HG03196 (cell line): ENCODE data around the gene LYZL2.
A peak's percentile ranks its signal among the peaks of the same experiment; 100 is the strongest.
"Not testable (repeated sequence)": the region's sequence is repeated elsewhere in the genome, so short reads cannot be mapped to it uniquely, and the experiment has no call there.

Source experiments
- ATAC-seq: cut with Tn5 transposase; IDR thresholded peaks from one replicate; pipeline ENCODE4 v1.9.1; 2021; ENCODE audit not compliant: unreplicated experiment

The LYZL2 gene

DNA sequence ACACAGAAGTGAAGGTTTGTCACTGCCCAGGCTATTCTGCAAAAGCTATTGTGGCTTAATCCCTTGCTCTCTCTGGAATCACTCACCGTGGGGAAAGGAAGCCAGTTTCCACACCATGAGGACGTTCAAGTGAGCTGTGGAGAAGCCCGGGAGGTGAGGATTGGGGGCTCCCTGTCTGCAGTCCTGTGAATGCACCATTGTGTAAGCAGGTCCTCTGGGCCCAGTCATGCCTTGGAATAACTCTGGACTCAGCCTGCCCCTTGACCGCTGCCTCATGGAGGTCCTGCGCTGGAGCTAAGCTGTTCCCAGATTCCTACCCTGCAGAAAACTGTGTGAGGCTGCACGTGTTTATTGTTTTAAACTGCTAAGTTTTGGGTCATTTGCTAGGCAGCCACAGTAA is 33.5 kb downstream of the LYZL2 start:
- ATAC-seq = no peak

DNA sequence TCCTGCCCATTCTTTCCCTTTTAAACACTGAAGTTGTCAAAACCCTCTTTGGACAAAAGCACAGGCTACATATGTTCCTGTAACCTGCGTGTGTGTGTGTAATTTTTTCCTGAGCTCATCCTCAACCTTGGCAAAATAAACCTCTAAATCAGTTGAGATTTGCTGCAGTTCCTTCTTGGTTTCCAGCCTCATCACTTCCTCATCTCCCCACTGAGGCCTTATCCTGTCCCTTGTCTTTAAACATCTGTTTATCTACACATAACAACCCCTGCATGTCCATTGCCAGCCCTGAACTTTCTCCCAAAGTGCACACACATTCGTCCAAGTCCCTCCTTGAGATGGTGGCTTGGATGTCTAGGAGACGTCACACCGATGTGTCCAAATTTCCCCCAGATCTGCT is 35.5 kb downstream of the LYZL2 start:
- no peak for ATAC-seq

DNA sequence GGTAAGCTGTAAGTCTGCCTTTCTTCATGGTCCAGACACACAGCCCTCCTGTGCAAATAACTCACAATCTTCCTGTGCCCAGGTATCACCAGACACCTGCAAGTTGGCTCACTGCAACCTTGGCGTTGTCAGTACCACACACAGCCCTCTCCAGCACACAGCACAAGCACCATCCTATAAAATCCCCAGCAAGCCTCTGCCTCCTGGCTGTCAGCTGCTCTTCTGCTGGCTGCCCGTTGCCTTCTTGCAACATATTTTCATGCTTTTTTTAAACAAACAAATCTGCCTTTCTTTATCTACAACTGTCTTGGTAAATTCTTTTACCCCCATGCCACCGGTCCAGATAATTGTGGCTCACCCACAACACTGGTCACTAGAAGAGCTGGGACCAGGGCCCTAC is 36.8 kb downstream of the LYZL2 start:
- ATAC-seq = not testable (repeated sequence)

DNA sequence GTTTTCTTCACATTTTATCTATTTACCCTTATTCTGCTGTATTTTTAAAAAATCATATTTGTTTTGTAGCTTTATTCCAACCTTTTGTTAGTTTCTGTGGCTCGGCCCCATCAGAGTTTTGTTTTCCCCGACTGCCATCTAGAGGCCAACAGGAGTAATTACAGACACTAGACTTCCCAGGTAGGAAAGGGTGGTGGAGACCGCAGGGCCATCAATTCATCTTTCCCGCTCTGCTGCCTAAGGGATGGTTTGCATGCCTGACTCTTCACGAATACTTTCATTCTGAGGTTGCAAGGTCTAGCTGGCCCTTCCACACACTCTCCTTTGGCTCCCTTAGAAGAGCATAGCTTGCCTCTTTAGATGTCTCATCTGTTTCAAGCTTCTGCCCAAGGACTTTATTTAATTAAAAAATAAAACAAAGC is 38.3 kb downstream of the LYZL2 start:
- no peak for ATAC-seq

DNA sequence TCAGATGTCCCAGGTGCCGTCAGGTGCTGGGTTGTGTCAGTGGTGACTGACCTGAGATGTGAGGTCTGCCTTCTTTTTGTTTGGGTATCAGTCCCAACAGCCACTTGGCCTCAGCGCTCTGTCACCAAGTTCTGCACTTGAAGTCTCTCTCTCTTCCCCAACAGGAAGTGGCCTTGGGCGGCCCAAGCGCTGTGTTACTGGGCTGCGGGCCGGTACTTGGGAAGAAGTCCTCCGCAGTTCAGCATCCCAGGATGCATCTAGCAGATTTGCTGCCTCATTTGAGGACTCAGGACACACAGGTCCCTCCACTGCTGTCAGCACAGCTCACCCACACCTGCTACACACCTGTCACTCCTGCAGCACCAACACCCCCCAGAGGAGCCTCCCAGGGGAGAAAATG is 40.1 kb downstream of the LYZL2 start:
- ATAC-seq = no peak

DNA sequence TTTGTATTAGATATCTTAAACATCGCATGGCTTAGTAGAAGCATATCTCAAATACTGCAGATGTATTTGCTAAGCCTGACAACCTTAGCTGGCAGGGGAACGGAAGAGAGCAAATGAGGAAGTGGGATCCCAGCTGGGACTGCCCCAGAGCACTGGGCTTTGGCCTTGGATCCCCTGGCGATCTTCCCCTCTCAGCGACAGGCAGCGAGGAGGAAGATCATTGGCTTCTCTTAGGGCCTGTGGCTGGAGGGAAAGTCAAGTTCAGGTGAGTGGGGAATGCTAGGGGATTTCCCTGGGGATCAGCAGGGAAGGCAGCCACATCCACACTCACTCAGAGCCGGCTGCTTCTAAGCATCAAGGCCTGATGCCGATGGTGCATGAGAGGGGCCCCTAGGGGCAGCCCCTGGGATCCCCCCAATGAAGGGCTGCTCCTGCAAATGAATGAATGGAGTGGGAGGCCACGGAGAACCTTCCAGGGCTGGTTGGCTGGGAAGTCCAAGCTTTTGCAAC is 42.0 kb downstream of the LYZL2 start:
- peak; percentile 69 for ATAC-seq

DNA sequence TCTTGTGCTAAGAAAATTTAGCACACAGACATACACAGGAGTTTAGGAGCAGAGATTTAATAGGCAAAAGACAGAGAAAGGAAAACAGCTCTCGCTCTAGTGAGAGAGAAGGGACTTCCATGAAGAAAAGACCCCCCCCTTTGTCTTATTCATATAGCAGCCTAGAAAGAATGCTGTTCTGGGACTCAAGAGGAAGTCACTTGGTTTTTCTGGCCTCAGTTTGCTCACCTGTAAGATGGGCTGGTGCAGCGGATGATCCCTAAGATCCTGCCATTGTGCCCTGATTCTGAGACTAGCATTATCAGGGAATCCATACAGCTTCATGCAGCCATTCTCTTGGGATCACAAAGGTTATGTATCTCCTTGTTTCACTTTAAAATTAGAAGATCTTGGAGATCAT is 42.7 kb downstream of the LYZL2 start:
- no peak for ATAC-seq

DNA sequence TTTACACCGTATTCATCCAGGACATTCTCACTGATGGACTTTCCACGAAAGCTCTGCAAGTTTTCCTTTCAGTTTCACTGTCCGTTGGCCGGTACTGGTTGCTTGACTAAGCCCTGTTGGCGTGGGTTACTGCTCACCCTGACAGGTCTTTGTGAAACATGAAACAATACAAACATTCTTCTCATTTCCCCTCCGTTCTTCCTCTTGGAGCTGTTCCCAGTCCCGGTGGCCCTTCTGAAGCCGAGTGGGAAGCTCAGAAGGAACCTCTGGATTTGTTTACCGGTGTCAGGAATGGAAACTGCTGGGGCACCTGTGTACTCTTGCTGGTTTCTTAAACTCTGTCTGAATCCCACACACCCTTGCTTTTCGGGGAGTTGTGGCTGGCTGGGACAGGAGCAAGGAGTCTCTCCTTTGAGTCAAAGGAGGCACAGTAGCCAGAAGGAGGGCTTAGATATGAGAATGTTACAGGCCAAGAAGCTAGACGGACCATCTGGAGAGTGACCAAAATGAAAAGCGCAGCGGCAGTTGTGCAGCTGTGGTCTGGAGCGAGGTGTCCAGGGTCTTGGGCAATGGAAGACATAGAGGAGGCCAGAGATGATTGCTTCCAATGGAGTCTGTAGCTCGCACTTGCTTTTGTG is 45.7 kb downstream of the LYZL2 start:
- no peak for ATAC-seq

DNA sequence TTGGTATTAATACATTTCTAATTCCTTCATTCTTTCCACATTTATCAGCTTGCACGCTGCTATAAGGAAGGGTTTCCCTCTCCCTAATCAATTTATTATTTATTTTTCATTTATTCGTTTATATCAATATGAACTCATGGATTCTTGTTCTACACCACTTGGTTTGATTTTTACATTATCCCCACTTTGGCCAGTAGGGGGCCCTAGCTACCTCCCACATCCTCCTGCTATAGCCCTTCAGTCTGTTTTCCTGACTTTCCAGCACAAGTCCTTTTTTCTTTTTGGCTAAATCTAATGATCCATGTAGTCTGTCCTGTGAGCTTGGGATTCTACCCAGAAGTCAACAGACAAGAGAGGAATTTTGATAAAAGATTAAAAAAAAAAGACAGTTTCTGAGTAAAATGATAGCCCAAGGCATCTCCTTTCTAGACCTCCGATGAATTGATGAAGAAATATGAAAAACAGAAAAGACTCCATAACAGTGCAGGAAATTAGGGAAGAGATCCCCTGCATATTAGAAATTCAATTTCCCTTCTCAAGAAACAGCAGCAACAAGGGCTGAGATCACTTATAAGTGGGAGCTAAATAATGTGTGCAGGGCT is 47.7 kb downstream of the LYZL2 start:
- ATAC-seq = no peak

DNA sequence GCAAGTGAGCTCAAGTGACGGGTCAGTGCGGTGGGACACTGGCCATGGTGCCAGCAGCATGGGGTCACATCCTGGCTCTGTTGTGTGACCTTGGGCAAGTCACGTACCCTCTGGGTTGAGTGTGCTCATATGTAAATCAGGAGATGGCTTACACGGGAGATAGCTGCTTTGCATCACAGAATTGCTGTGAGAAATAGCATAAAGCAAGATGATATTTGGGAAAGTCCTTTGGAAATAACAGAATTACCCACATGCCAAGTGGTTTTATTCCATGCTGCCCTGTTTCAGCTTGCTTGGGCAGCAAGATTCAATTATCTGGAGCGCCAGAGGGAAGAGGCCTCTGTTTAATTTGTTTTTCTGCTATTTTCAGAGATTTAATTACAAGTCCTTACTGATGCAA is 48.9 kb downstream of the LYZL2 start:
- no peak for ATAC-seq

DNA sequence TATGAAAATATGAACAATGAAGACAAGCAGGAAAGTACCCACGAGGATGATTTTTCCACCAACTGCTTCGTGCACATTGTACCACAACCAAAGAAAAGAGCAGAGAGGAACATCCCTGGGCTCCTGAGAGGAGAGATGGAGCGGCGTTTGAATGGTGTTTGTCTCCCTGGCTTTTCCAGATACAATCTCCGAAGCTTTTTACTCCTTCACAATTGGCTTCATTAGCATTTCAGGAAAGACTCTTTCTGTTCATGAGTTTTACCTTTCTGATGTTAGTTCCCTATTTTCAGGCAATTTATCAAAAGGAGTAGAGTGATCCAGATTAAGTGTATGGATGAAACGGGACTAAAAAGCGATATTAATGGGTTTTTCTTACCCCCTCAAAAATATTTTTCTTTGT is 49.3 kb downstream of the LYZL2 start:
- ATAC-seq = no peak

DNA sequence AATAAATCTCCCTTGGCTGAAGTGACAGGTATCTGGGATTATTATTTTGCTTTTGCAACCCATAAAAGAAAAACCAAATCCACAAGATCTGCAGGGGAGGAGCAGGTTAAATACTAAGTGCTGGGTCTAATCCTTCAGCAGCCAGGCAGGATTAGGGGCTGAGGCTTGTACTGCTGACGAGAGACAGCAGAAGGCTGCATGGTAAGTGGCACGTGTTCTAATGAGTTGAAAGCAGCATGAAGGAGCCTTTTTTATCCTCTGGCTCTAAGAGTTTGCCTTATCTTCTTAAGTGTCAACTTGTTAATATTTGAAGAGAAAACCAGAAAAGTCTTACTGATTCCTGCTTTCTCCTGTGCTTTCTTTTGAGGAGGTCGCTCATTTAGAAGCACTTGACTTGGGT is 50.0 kb downstream of the LYZL2 start:
- no peak for ATAC-seq

DNA sequence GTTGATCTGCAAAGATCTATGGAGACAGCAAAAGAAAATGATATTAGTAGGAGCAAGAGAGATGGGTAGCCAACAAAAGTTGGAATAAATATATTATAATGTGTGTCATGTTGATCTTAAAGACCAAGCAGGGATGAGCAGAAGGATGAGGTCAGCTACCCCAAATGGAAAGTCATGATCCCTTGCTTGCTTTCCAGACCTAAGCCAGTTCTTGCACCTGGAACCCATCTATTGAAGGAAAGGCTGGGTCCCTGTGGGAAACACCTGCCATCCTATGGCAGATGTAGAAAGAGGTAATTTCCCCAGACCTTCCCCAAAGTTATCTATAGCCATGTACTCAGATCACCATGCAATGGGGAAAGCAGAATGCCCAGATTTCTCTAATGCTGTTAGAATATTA is 52.5 kb downstream of the LYZL2 start:
- ATAC-seq = no peak

DNA sequence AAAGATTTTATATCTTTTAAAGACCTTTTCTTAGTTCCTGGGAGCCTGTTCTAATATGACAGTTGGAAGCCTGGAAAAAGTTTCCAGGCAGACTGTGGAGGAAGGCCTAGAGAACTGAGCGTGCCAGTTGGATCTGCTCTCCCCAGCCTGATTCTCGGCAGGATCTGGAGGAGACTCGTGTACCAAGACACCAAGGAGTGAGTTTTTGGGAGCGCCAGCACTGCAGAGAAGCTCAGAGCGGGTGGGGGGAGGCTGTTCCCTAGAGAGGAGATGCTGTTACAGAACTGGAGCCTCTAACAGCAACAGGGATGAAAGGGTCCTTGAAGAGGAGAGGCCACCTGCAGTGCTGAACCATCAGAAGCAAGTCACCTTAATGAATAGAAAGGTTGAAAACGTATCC is 52.9 kb downstream of the LYZL2 start:
- ATAC-seq = no peak

DNA sequence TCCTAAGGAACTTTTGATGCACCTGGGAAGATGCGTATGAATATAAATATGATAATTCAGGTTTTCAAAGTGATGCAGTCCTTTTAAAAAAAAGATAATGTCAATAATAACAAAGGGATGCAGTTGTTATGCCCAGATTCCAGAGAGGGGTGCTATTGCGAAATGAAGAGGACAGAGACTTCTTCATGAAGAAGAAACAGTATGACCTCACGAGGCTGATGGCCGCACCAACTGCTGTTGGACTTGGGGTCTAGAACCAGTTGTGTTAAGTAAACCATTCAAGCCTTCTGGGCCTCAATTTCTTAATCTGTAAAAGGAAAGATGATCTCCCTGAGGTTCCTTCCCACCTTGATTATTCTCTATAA is 55.1 kb downstream of the LYZL2 start:
- ATAC-seq = no peak

DNA sequence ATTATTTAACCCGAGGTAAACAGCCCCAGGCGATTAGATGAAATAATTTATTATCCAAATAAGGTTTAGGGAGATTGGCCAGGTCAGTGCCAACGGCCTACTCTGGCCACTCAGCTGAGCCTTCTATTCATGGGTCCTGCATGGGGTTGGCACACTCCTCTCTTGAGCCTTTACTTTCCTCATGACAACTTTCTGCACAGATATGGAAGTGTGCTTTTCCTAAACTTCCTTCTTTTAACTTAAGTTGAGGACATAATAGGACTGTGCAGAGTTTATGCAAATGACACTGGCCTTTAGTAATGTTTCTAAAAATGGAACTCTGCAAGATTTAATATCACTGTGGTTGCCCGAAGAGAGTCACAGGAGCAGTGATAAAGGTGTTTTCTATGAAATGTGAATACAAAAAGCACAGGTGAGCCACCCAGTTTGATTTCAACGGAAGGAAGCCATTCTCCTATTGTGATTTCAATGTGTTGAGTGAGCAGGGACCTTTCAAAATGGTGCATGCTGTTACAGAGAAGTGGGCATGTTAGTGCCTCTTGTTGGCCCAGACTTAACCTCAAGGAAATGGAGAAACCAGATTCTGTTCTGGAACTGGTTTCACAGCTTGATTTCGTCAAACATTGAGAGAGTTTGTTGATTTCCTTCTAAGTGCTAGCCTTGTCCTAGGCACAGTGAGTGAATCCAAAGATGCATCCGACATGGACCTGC is 55.7 kb downstream of the LYZL2 start:
- ATAC-seq = no peak

DNA sequence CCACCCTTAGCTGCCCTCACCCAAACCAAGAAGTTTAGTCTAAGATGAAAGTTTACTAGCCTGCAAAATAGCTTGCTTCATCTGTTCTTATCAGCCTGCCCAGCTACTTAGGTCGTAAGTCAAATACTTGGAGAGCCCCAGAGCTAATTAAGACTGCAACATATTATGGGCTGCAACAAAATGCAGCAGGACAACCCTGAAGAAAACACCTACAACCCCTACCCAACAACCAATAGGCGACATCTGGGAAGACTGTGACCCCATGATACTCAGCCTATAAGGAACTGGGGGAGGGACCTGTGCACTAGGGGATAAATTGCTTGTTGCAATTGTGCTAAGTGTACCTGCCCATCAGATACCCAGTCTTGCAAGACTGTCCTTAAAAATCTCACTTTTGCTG is 64.1 kb downstream of the LYZL2 start:
- no peak for ATAC-seq

DNA sequence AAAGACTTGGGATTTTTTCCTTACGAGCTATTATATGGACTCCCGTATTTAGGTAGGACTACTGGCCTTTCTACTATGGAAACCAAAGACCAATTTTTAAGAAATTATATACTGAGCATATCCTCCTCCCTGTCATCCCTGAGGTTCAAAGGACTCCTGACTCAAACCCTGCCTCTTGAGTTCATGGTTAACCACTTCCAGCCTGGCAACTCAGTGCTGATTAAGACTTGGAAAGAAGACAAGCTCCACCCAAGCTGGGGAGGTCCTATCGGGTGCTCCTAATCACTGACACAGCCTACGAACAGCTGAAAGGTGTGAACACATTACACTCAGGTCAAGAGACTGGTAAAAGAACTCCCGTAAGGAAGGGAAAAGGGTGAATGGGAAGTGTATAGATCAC is 66.8 kb downstream of the LYZL2 start:
- no peak for ATAC-seq
